ENCODE results near the gene EDAR. TPM values are rescaled to one million over a fixed set of nuclear protein-coding genes. Genes with fewer than 3 reads are reported as not detected.

EDAR gene
- total RNA-seq, 4 donors from 2014 or later = not detected

Other genes with a start within 250 kb of the EDAR start
- 1 to 10 TPM in 2 of 4 donors, under 1 TPM in 2; 0.52 to 2.8 (median 1.2) TPM for gene CCDC138, start 202.4 kb downstream of the EDAR start, total RNA-seq
- 1 to 10 TPM; 2.8 to 5.7 (median 3.0) TPM for gene SH3RF3, start 140.0 kb upstream of the EDAR start, total RNA-seq

All from gastrocnemius medialis (tissue), 4 donors.